ENCODE measurements around the gene SLC38A3.

Gene SLC38A3

DNA sequence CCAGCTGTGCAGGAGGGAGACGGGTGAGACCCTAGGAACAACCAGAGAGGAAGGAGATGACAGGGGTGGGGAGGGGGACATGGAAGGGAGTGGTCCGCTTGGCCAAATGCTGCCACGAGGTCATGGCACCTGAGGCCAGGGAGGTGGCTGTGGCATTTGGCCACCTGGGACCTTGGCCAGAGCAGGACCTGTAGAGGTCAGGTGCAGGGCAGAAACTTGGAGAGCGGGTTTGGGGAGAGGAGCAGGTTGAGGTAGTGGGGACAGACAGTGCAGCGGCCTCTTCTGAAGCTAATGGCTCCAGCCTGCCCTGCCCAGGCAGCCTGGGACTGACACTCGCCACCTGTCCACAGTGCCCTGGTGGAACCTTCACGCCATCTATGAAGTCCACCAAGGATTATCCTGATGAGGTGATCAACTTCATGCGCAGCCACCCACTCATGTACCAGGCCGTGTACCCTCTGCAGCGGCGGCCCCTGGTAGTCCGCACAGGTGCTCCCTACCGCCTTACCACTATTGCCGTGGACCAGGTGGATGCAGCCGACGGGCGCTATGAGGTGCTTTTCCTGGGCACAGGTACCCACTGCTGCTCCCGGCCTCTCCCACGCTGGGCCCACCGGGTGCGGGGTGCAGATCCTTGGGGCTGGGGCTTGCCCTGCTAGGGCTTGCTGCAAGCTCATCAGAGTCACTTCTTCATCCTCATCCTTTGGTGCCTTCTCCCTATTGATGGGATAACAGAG, 20.7 kb upstream of the SLC38A3 start:
- H3K27me3 ChIP-seq (ENCODE audit: insufficient read depth, low read length, poor library complexity) = no peaks in the 10 kb centered on the region
- WGBS (ENCODE audit: extremely low coverage, insufficient coverage, low lambda C conversion rate) = no CpG with 5 or more reads among the region's 21 CpGs
- H3K27ac ChIP-seq (ENCODE audit: low read depth, low read length) = no peak overlapping the region
- no peaks in the 10 kb centered on the region for H3K4me1 ChIP-seq (ENCODE audit: control insufficient read depth, low read depth, low read length)
- H3K79me2 ChIP-seq (ENCODE audit: control insufficient read depth, insufficient read depth, low read length) = no peaks in the 10 kb centered on the region
- peaks cover 16% of the 10 kb centered on the region for H3K36me3 ChIP-seq (ENCODE audit: control insufficient read depth, insufficient read depth, low read length)
- H3K4ac ChIP-seq (ENCODE audit: low read depth, low read length) = no peak overlapping the region
- H2BK120ac ChIP-seq (ENCODE audit: low read depth, low read length) = no peak overlapping the region
- no peak overlapping the region for H3K9ac ChIP-seq (ENCODE audit: low read length)
- H3K4me2 ChIP-seq (ENCODE audit: low read length) = no peak overlapping the region
- H4K5ac ChIP-seq (ENCODE audit: low read length) = no peak overlapping the region
- no peak overlapping the region for H2AK5ac ChIP-seq (ENCODE audit: low read length)
- DNase-seq = no peak
- H2BK5ac ChIP-seq (ENCODE audit: low read length) = no peak overlapping the region
- no peak overlapping the region for H2BK15ac ChIP-seq (replicated peaks; ENCODE audit: low read depth)
- H3K18ac ChIP-seq (ENCODE audit: low read length) = no peak overlapping the region
- H3K4me3 ChIP-seq (ENCODE audit: low read length) = no peak overlapping the region
- no peak overlapping the region for H4K8ac ChIP-seq (ENCODE audit: low read depth, low read length)
- no peak overlapping the region for H3K56ac ChIP-seq (ENCODE audit: low read length)
- no peak overlapping the region for H3K23ac ChIP-seq (ENCODE audit: low read length)
- H3K79me1 ChIP-seq (ENCODE audit: low read length) = no peaks in the 10 kb centered on the region

DNA sequence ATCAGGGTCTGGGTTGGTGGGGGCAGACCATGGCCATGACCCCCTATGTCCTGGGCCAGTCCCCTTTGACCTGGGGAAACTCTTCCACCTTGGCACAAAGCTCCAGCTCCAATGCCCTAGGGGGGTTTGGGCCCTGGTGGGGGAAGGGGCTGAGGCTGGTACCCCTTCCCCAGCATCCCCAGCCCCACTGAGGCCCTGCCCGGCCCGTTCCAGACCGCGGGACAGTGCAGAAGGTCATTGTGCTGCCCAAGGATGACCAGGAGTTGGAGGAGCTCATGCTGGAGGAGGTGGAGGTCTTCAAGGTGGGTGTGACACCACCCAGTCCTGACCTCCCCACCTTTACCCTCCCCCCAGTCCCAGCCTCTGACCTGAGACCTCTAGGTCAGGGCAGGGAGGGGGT, 19.8 kb upstream of the SLC38A3 start:
- H3K27me3 ChIP-seq (ENCODE audit: insufficient read depth, low read length, poor library complexity) = no peaks in the 10 kb centered on the region
- no peaks in the 10 kb centered on the region for H3K79me1 ChIP-seq (ENCODE audit: low read length)
- H3K36me3 ChIP-seq (ENCODE audit: control insufficient read depth, insufficient read depth, low read length) = peaks cover 16% of the 10 kb centered on the region
- H3K56ac ChIP-seq (ENCODE audit: low read length) = no peak overlapping the region
- H2BK5ac ChIP-seq (ENCODE audit: low read length) = no peak overlapping the region
- no peak overlapping the region for H2AK5ac ChIP-seq (ENCODE audit: low read length)
- no peak overlapping the region for H2BK120ac ChIP-seq (ENCODE audit: low read depth, low read length)
- H3K9ac ChIP-seq (ENCODE audit: low read length) = no peak overlapping the region
- no peak overlapping the region for H3K4me3 ChIP-seq (ENCODE audit: low read length)
- no peak overlapping the region for H3K23ac ChIP-seq (ENCODE audit: low read length)
- H3K27ac ChIP-seq (ENCODE audit: low read depth, low read length) = no peak overlapping the region
- no peak overlapping the region for H3K4me2 ChIP-seq (ENCODE audit: low read length)
- no peaks in the 10 kb centered on the region for H3K79me2 ChIP-seq (ENCODE audit: control insufficient read depth, insufficient read depth, low read length)
- H2BK15ac ChIP-seq (replicated peaks; ENCODE audit: low read depth) = no peak overlapping the region
- no peaks in the 10 kb centered on the region for H3K4me1 ChIP-seq (ENCODE audit: control insufficient read depth, low read depth, low read length)
- no peak overlapping the region for H4K5ac ChIP-seq (ENCODE audit: low read length)
- H4K8ac ChIP-seq (ENCODE audit: low read depth, low read length) = no peak overlapping the region
- no peak overlapping the region for H3K4ac ChIP-seq (ENCODE audit: low read depth, low read length)
- DNase-seq = no peak
- no CpG with 5 or more reads among the region's 4 CpGs for WGBS (ENCODE audit: extremely low coverage, insufficient coverage, low lambda C conversion rate)
- no peak overlapping the region for H3K18ac ChIP-seq (ENCODE audit: low read length)

DNA sequence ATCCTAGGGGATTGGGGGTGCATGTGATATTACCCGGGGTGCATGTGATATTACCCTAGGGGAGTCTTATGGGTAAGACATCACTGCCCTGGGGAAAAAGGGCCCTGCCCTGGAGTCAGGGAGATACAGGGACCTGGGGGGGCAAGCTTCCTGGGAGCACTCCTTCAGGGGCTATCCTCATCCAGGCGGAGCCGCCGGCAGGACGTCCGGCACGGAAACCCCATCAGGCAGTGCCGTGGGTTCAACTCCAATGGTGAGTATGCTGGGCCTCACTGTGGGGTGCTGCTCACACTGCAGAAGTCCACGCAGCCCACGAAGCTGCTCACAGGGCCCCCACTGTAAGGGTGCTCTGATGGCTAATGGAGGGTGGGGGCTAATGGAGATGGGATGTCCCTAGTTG, 19.0 kb upstream of the SLC38A3 start:
- Histone ChIP-seq H4K5ac (ENCODE audit: low read length) (no peak overlapping the region), H3K27me3 (ENCODE audit: insufficient read depth, low read length, poor library complexity) (no peaks in the 10 kb centered on the region), H3K18ac (ENCODE audit: low read length) (no peak overlapping the region), H2BK15ac (replicated peaks; ENCODE audit: low read depth) (no peak overlapping the region), H3K23ac (ENCODE audit: low read length) (no peak overlapping the region), H3K36me3 (ENCODE audit: control insufficient read depth, insufficient read depth, low read length) (peaks cover 16% of the 10 kb centered on the region), H3K4me2 (ENCODE audit: low read length) (no peak overlapping the region), H3K79me2 (ENCODE audit: control insufficient read depth, insufficient read depth, low read length) (no peaks in the 10 kb centered on the region), H2AK5ac (ENCODE audit: low read length) (no peak overlapping the region), H3K9ac (ENCODE audit: low read length) (no peak overlapping the region), H2BK120ac (ENCODE audit: low read depth, low read length) (no peak overlapping the region), H3K56ac (ENCODE audit: low read length) (no peak overlapping the region), H3K79me1 (ENCODE audit: low read length) (no peaks in the 10 kb centered on the region), H3K4me1 (ENCODE audit: control insufficient read depth, low read depth, low read length) (no peaks in the 10 kb centered on the region), H2BK5ac (ENCODE audit: low read length) (no peak overlapping the region), H4K8ac (ENCODE audit: low read depth, low read length) (no peak overlapping the region), H3K27ac (ENCODE audit: low read depth, low read length) (no peak overlapping the region), H3K4ac (ENCODE audit: low read depth, low read length) (no peak overlapping the region), H3K4me3 (ENCODE audit: low read length) (no peak overlapping the region)
- DNase-seq = no peak
- no CpG with 5 or more reads among the region's 10 CpGs for WGBS (ENCODE audit: extremely low coverage, insufficient coverage, low lambda C conversion rate)

DNA sequence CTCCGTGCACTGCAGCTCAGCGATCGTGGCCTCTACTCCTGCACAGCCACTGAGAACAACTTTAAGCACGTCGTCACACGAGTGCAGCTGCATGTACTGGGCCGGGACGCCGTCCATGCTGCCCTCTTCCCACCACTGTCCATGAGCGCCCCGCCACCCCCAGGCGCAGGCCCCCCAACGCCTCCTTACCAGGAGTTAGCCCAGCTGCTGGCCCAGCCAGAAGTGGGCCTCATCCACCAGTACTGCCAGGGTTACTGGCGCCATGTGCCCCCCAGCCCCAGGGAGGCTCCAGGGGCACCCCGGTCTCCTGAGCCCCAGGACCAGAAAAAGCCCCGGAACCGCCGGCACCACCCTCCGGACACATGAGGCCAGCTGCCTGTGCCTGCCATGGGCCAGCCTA, 17.3 kb upstream of the SLC38A3 start:
- no peak for DNase-seq
- Histone ChIP-seq H3K4me1 (ENCODE audit: control insufficient read depth, low read depth, low read length) (no peaks in the 10 kb centered on the region), H3K36me3 (ENCODE audit: control insufficient read depth, insufficient read depth, low read length) (peaks cover 11% of the 10 kb centered on the region), H4K8ac (ENCODE audit: low read depth, low read length) (no peak overlapping the region), H2BK15ac (replicated peaks; ENCODE audit: low read depth) (no peak overlapping the region), H3K18ac (ENCODE audit: low read length) (no peak overlapping the region), H3K9ac (ENCODE audit: low read length) (no peak overlapping the region), H3K23ac (ENCODE audit: low read length) (no peak overlapping the region), H3K27ac (ENCODE audit: low read depth, low read length) (no peak overlapping the region), H3K27me3 (ENCODE audit: insufficient read depth, low read length, poor library complexity) (no peaks in the 10 kb centered on the region), H4K5ac (ENCODE audit: low read length) (no peak overlapping the region), H3K79me2 (ENCODE audit: control insufficient read depth, insufficient read depth, low read length) (no peaks in the 10 kb centered on the region), H3K79me1 (ENCODE audit: low read length) (no peaks in the 10 kb centered on the region), H2AK5ac (ENCODE audit: low read length) (no peak overlapping the region), H2BK5ac (ENCODE audit: low read length) (no peak overlapping the region), H3K4me3 (ENCODE audit: low read length) (no peak overlapping the region), H3K56ac (ENCODE audit: low read length) (no peak overlapping the region), H3K4ac (ENCODE audit: low read depth, low read length) (no peak overlapping the region), H3K4me2 (ENCODE audit: low read length) (no peak overlapping the region), H2BK120ac (ENCODE audit: low read depth, low read length) (no peak overlapping the region)
- no CpG with 5 or more reads among the region's 19 CpGs for WGBS (ENCODE audit: extremely low coverage, insufficient coverage, low lambda C conversion rate)

DNA sequence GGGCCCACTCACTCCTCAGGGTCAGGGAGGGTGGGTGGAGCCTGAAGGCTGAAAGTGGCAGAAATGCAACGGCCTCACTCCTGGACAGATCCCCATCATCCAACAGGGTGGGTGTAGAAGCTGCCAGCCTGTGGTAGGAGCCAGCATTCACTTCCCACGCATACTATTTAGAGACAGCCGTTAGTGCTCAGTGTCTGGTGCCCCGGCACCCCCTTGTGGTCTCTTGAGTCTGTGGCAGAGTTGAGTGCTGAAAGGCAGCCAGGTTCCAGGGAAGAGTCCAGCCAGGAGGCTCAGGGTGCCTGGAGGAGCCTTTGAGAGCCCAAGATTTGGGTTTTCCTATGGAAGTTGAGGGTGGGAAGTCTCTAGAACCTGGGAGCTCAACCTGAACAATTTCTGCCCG, 15.8 kb upstream of the SLC38A3 start:
- no peak overlapping the region for H3K4me3 ChIP-seq (ENCODE audit: low read length)
- no peaks in the 10 kb centered on the region for H3K79me1 ChIP-seq (ENCODE audit: low read length)
- H2BK120ac ChIP-seq (ENCODE audit: low read depth, low read length) = no peak overlapping the region
- no peak overlapping the region for H3K9ac ChIP-seq (ENCODE audit: low read length)
- H3K36me3 ChIP-seq (ENCODE audit: control insufficient read depth, insufficient read depth, low read length) = peaks cover 8% of the 10 kb centered on the region
- H3K56ac ChIP-seq (ENCODE audit: low read length) = no peak overlapping the region
- DNase-seq = peak; percentile 83
- no peak overlapping the region for H3K4ac ChIP-seq (ENCODE audit: low read depth, low read length)
- no peak overlapping the region for H2BK15ac ChIP-seq (replicated peaks; ENCODE audit: low read depth)
- no peak overlapping the region for H3K18ac ChIP-seq (ENCODE audit: low read length)
- no peak overlapping the region for H2BK5ac ChIP-seq (ENCODE audit: low read length)
- H3K4me1 ChIP-seq (ENCODE audit: control insufficient read depth, low read depth, low read length) = no peaks in the 10 kb centered on the region
- H3K27ac ChIP-seq (ENCODE audit: low read depth, low read length) = no peak overlapping the region
- no peak overlapping the region for H4K5ac ChIP-seq (ENCODE audit: low read length)
- H2AK5ac ChIP-seq (ENCODE audit: low read length) = no peak overlapping the region
- no peaks in the 10 kb centered on the region for H3K79me2 ChIP-seq (ENCODE audit: control insufficient read depth, insufficient read depth, low read length)
- H3K27me3 ChIP-seq (ENCODE audit: insufficient read depth, low read length, poor library complexity) = no peaks in the 10 kb centered on the region
- H4K8ac ChIP-seq (ENCODE audit: low read depth, low read length) = no peak overlapping the region
- WGBS (ENCODE audit: extremely low coverage, insufficient coverage, low lambda C conversion rate) = no CpG with 5 or more reads among the region's 5 CpGs
- H3K23ac ChIP-seq (ENCODE audit: low read length) = no peak overlapping the region
- H3K4me2 ChIP-seq (ENCODE audit: low read length) = no peak overlapping the region

DNA sequence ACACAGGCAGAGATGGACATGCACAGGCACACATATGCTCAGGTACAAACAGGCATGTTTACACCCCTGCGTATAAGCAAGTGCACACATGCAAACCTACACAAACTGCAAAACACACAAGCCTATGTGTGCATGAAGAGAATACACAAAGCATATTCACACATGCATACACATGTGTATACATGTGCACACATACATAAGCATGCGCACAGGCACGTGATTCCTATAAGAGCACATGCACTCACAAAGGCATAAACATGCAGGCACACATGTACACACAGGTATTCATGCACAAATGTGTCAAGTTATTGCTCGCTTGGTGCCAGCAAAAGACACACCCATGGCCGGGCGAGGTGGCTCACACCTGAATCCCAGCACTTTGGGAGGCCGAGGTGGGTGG, 15.1 kb upstream of the SLC38A3 start:
- no peak overlapping the region for H2BK120ac ChIP-seq (ENCODE audit: low read depth, low read length)
- H3K18ac ChIP-seq (ENCODE audit: low read length) = no peak overlapping the region
- no peak overlapping the region for H3K23ac ChIP-seq (ENCODE audit: low read length)
- no peak overlapping the region for H2BK5ac ChIP-seq (ENCODE audit: low read length)
- no peaks in the 10 kb centered on the region for H3K79me2 ChIP-seq (ENCODE audit: control insufficient read depth, insufficient read depth, low read length)
- no peaks in the 10 kb centered on the region for H3K27me3 ChIP-seq (ENCODE audit: insufficient read depth, low read length, poor library complexity)
- H4K8ac ChIP-seq (ENCODE audit: low read depth, low read length) = no peak overlapping the region
- no peak overlapping the region for H3K56ac ChIP-seq (ENCODE audit: low read length)
- H3K4me2 ChIP-seq (ENCODE audit: low read length) = no peak overlapping the region
- H3K79me1 ChIP-seq (ENCODE audit: low read length) = no peaks in the 10 kb centered on the region
- no peak for DNase-seq
- WGBS (ENCODE audit: extremely low coverage, insufficient coverage, low lambda C conversion rate) = no CpG with 5 or more reads among the region's 7 CpGs
- peaks cover 6% of the 10 kb centered on the region for H3K36me3 ChIP-seq (ENCODE audit: control insufficient read depth, insufficient read depth, low read length)
- H3K4ac ChIP-seq (ENCODE audit: low read depth, low read length) = no peak overlapping the region
- no peak overlapping the region for H3K4me3 ChIP-seq (ENCODE audit: low read length)
- no peaks in the 10 kb centered on the region for H3K4me1 ChIP-seq (ENCODE audit: control insufficient read depth, low read depth, low read length)
- no peak overlapping the region for H3K9ac ChIP-seq (ENCODE audit: low read length)
- no peak overlapping the region for H3K27ac ChIP-seq (ENCODE audit: low read depth, low read length)
- H2BK15ac ChIP-seq (replicated peaks; ENCODE audit: low read depth) = no peak overlapping the region
- no peak overlapping the region for H2AK5ac ChIP-seq (ENCODE audit: low read length)
- H4K5ac ChIP-seq (ENCODE audit: low read length) = no peak overlapping the region
